ENCODE measurements around the gene MICAL2. TPM values are rescaled to one million over a fixed set of nuclear protein-coding genes. Genes with fewer than 3 reads are reported as not detected.

The MICAL2 gene
- polyA plus RNA-seq, 2 of the 4 experiments (the other 2 are of a cell fraction), result 39.8 to 42.1 TPM

DNA sequence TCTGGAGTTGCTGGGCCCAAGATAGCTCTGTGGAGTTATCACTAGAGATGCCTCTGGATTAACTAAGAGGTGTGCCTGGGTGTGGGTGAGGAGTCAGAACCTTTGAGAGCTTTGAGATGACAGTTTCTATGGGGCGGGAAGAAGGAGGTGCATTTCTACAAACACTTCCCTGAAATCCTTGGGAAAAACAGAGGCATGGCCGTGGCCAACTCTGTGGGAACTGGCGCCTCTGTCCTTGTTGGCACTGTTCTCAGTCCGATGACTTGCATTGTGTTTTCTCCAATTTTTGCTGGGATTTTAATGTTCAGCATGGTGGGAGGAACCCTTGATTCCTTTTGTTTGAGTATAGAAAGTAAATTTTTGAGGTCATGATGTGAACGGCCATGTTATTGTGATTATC, 151.2 kb downstream of the MICAL2 start:
- DNase-seq (ENCODE audit: low read depth in 1 of 2, low spot score in 1 of 2) (no peak), FAIRE-seq (no peak), ATAC-seq (no peak)
- Histone ChIP-seq H3K4me2 (no peak overlapping the region), H3K4me1 (peaks cover 9% of the 10 kb centered on the region), H3K9me3 (no peaks in the 10 kb centered on the region), H3K4me3 (no peak overlapping the region), H3K27ac (no peak overlapping the region)
- 90% methylated on average over 5 of the region's 5 CpGs for WGBS (ENCODE audit: missing lambda C conversion rate)
- TF ChIP-seq, protein P1, sequence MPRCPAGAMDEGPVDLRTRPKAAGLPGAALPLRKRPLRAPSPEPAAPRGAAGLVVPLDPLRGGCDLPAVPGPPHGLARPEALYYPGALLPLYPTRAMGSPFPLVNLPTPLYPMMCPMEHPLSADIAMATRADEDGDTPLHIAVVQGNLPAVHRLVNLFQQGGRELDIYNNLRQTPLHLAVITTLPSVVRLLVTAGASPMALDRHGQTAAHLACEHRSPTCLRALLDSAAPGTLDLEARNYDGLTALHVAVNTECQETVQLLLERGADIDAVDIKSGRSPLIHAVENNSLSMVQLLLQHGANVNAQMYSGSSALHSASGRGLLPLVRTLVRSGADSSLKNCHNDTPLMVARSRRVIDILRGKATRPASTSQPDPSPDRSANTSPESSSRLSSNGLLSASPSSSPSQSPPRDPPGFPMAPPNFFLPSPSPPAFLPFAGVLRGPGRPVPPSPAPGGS (IDR thresholded peaks at IDR 0.05), result no peak
- no peak for TF ChIP-seq RAD21 (conservative IDR thresholded peaks at IDR 0.05 in 1 of 2, IDR thresholded peaks at IDR 0.05 in 1 of 2)
- TF ChIP-seq, protein P2, sequence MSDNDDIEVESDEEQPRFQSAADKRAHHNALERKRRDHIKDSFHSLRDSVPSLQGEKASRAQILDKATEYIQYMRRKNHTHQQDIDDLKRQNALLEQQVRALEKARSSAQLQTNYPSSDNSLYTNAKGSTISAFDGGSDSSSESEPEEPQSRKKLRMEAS (IDR thresholded peaks at IDR 0.05), result no peak
- no peak for TF ChIP-seq CHD4 (IDR thresholded peaks at IDR 0.05; ENCODE audit: borderline replicate concordance)
- TF ChIP-seq HDAC2 (IDR thresholded peaks at IDR 0.05), result no peak
- no peak for TF ChIP-seq BHLHE40 (IDR thresholded peaks at IDR 0.05; ENCODE audit: low read depth, low read length)
- TF ChIP-seq ZFP36 (IDR thresholded peaks at IDR 0.05; ENCODE audit: borderline replicate concordance, partially characterized antibody), result no peak
- POLR2A ChIA-PET, result no interaction called here
- CTCF ChIA-PET, result interaction anchor here (0.7 to 4.5 kb wide), 7 partner anchors 9 to 218 kb away, joined by 3 to 22 read pairs (median 11); no protein-coding TSS in a partner anchor

DNA sequence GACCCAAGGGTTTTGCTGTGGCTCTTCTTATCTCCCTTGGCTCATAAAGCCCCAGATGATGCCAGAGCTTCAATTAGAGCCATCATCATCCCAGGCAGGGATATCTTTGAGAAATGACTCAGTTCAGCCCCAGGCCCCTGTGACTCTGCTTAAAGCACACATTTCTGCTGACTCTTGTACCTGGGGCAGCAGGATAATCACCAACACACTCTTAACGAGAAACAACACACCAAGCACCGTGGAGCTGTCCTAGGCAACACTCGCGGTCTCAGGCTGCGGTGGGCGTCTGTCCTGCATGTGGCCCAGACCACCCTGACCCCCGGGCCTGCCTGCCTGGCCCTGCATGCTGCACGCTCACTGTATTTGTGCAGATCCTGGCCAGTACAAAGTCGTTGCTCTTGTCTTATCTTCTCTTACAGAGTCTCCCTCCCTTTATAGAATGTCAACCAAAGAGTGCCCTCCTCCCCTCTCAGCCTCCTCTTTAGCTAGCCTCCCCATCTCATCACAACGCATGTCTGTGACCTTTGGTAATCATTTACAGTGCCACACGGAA, 152.8 kb downstream of the MICAL2 start:
- ChIA-PET POLR2A (no interaction called here), CTCF (interaction anchor here (0.7 to 4.5 kb wide), 8 partner anchors 11 to 217 kb away, joined by 3 to 23 read pairs (median 6); no protein-coding TSS in a partner anchor)
- H3K27ac ChIP-seq, result no peak overlapping the region
- 52% methylated on average over 6 of the region's 11 CpGs for WGBS (ENCODE audit: missing lambda C conversion rate)
- no peaks in the 10 kb centered on the region for H3K9me3 ChIP-seq
- H3K4me1 ChIP-seq, result peaks cover 5% of the 10 kb centered on the region
- ATAC-seq (no peak; a peak in 1 of 6 replicates), DNase-seq (ENCODE audit: low read depth in 1 of 2, low spot score in 1 of 2) (no peak), FAIRE-seq (no peak)
- no peak for TF ChIP-seq ESRRA (IDR thresholded peaks at IDR 0.05; ENCODE audit: borderline replicate concordance, low read length)
- TF ChIP-seq MAZ (IDR thresholded peaks at IDR 0.05; ENCODE audit: borderline replicate concordance, low read depth, low read length), result no peak
- TF ChIP-seq FOSL2 (IDR thresholded peaks at IDR 0.05), result no peak
- TF ChIP-seq FOSL2 (CRISPR knock-in tag; IDR thresholded peaks at IDR 0.05), result no peak
- no peak for TF ChIP-seq PHF8 (IDR thresholded peaks at IDR 0.05; ENCODE audit: borderline replicate concordance, low read depth)
- TF ChIP-seq FOSB (CRISPR knock-in tag; IDR thresholded peaks at IDR 0.05), result no peak
- TF ChIP-seq SREBF2 (IDR thresholded peaks at IDR 0.05), result no peak
- no peak for TF ChIP-seq EHMT2 (IDR thresholded peaks at IDR 0.05; ENCODE audit: low read depth)
- TF ChIP-seq POLR2AphosphoS2 (conservative IDR thresholded peaks at IDR 0.05; ENCODE audit: low read length), result no peak
- TF ChIP-seq ZC3H11A (IDR thresholded peaks at IDR 0.05), result no peak
- TF ChIP-seq TP53 (CRISPR knock-in tag; IDR thresholded peaks at IDR 0.05), result no peak
- TF ChIP-seq POLR2A (IDR thresholded peaks at IDR 0.05; ENCODE audit: low read length), result no peak
- no peak for TF ChIP-seq KDM5A (IDR thresholded peaks at IDR 0.05)
- no peak for TF ChIP-seq RCOR1 (IDR thresholded peaks at IDR 0.05; ENCODE audit: low read depth, low read length)
- TF ChIP-seq PBX3 (IDR thresholded peaks at IDR 0.05), result no peak
- no peak for TF ChIP-seq NFE2L2 (conservative IDR thresholded peaks at IDR 0.05; ENCODE audit: low read length)
- no peak overlapping the region for H3K4me3 ChIP-seq
- no peak overlapping the region for H3K4me2 ChIP-seq

DNA sequence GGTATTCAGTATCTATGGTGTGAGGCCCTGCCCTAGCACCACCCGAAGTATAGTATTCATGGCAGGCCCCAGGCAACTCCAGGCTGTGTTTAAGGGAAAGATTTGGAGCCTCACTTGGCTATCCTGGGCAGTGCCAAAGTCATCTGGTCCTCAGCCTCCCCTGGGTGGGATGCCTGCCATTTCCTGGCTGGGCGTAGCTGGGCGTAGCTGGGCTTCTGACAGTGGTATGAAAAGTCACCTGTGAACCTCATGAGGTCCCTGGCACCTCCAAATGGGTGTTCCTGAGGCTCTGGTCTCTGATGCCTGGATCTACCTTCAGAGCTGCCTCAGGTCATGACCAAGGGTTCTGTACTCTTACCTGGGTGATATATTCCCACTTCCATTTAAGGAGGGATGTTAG, 154.0 kb downstream of the MICAL2 start:
- no peak for FAIRE-seq

More for the DNA sequence above, 154.0 kb downstream of the MICAL2 start:
- POLR2A ChIA-PET, result no interaction called here
- Histone ChIP-seq H3K9me3 (no peaks in the 10 kb centered on the region), H3K4me3 (no peak overlapping the region), H3K4me1 (peaks cover 6% of the 10 kb centered on the region; the same call in 2 of the 3 replicates), H3K4me2 (no peak overlapping the region), H3K27ac (no peak overlapping the region)
- TF ChIP-seq HOXA7 (CRISPR knock-in tag; IDR thresholded peaks at IDR 0.05) (no peak), SMC3 (IDR thresholded peaks at IDR 0.05) (no peak), HES2 (IDR thresholded peaks at IDR 0.05) (no peak), RFX5 (IDR thresholded peaks at IDR 0.05) (no peak), KDM5A (IDR thresholded peaks at IDR 0.05) (no peak), ZNF302 (CRISPR knock-in tag; IDR thresholded peaks at IDR 0.05) (no peak), CBX8 (IDR thresholded peaks at IDR 0.05) (no peak), CHD2 (IDR thresholded peaks at IDR 0.05; ENCODE audit: low read length, partially characterized antibody) (no peak), KDM1A (IDR thresholded peaks at IDR 0.05; ENCODE audit: low read depth) (no peak), GATA3 (IDR thresholded peaks at IDR 0.05; ENCODE audit: borderline replicate concordance) (no peak), NFE2L2 (conservative IDR thresholded peaks at IDR 0.05; ENCODE audit: low read length) (no peak), MYC (IDR thresholded peaks at IDR 0.05; ENCODE audit: borderline replicate concordance, low read length) (no peak)
- TF ChIP-seq, protein P3, sequence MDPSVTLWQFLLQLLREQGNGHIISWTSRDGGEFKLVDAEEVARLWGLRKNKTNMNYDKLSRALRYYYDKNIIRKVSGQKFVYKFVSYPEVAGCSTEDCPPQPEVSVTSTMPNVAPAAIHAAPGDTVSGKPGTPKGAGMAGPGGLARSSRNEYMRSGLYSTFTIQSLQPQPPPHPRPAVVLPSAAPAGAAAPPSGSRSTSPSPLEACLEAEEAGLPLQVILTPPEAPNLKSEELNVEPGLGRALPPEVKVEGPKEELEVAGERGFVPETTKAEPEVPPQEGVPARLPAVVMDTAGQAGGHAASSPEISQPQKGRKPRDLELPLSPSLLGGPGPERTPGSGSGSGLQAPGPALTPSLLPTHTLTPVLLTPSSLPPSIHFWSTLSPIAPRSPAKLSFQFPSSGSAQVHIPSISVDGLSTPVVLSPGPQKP (IDR thresholded peaks at IDR 0.05; ENCODE audit: low read depth, low read length), result no peak
- CTCF ChIA-PET, result interaction anchor here (1.9 to 4.5 kb wide), 4 partner anchors 18 to 218 kb away, joined by 6 to 23 read pairs (median 18); no protein-coding TSS in a partner anchor
- 78% methylated on average over 3 of the region's 3 CpGs for WGBS (ENCODE audit: missing lambda C conversion rate)
- DNase-seq (ENCODE audit: low read depth in 1 of 2, low spot score in 1 of 2) (no peak), ATAC-seq (no peak)

Measured in A549 (cell line).